HCT116 (cell line): Measurements from ENCODE around the gene LIN7A.

Source experiments
- CEBPB ChIP-seq: IDR thresholded peaks from 2 replicates; pipeline ENCODE4 v1.6.1; 2012; ENCODE audit warnings: low read depth
- CTCF ChIP-seq, 3 experiments: fragments of 200-600 bp in 1 of 3; sonication (generic) in 1 of 3; IDR thresholded peaks in 2 of 3; conservative IDR thresholded peaks in 1 of 3; 2 replicates each; pipeline ENCODE4 v1.5.1; 2012 to 2017; ENCODE audit warnings: low read depth in 2 of 3, low read length in 2 of 3, antibody characterized with exemption in 1 of 3, borderline replicate concordance in 1 of 3, control low read depth in 1 of 3, mild to moderate bottlenecking in 1 of 3, mixed read lengths in 1 of 3, mixed run types in 1 of 3, moderate library complexity in 1 of 3; ENCODE audit not compliant: insufficient read depth in 1 of 3
- EGR1 ChIP-seq: IDR thresholded peaks from 2 replicates; pipeline ENCODE4 v1.6.1; 2012; ENCODE audit warnings: low read depth
- ELF1 ChIP-seq: IDR thresholded peaks from 2 replicates; pipeline ENCODE4 v1.6.1; 2012; ENCODE audit warnings: low read depth, borderline replicate concordance
- EZH2 ChIP-seq: fragments of 200-600 bp; sonication (generic); IDR thresholded peaks from 2 replicates; pipeline ENCODE4 v1.6.1; 2017; ENCODE audit warnings: antibody characterized with exemption, mixed run types
- EZH2phosphoT487 ChIP-seq: fragments of 200-600 bp; IDR thresholded peaks from 2 replicates; pipeline ENCODE4 v1.6.1; 2018; ENCODE audit warnings: antibody characterized with exemption, borderline replicate concordance
- MAX ChIP-seq: IDR thresholded peaks from 2 replicates; pipeline ENCODE4 v1.6.1; 2012
- POLR2A ChIP-seq: IDR thresholded peaks from 2 replicates; pipeline ENCODE4 v1.7.0; 2011; ENCODE audit warnings: borderline replicate concordance; ENCODE audit not compliant: insufficient read depth, insufficient read length; ENCODE audit errors: extremely low read depth
- RAD21 ChIP-seq: IDR thresholded peaks from 2 replicates; pipeline ENCODE4 v1.6.1; 2012; ENCODE audit warnings: low read depth, mild to moderate bottlenecking
- SIN3A ChIP-seq: IDR thresholded peaks from 2 replicates; pipeline ENCODE4 v1.6.1; 2012; ENCODE audit warnings: low read depth
- SRF ChIP-seq: IDR thresholded peaks from 2 replicates; pipeline ENCODE4 v1.6.1; 2012; ENCODE audit warnings: low read depth
- YY1 ChIP-seq: IDR thresholded peaks from 2 replicates; pipeline ENCODE4 v1.6.1; 2011; ENCODE audit warnings: low read length, low read depth, moderate library complexity, mild to moderate bottlenecking; ENCODE audit not compliant: insufficient replicate concordance; ENCODE audit errors: extremely low read depth
- TF ChIP-seq, protein P1 (sequence below): IDR thresholded peaks from 2 replicates; pipeline ENCODE4 v1.6.1; 2012; ENCODE audit warnings: low read depth
- TF ChIP-seq, protein P2 (sequence below): IDR thresholded peaks from 2 replicates; pipeline ENCODE4 v1.6.1; 2012

DNA sequence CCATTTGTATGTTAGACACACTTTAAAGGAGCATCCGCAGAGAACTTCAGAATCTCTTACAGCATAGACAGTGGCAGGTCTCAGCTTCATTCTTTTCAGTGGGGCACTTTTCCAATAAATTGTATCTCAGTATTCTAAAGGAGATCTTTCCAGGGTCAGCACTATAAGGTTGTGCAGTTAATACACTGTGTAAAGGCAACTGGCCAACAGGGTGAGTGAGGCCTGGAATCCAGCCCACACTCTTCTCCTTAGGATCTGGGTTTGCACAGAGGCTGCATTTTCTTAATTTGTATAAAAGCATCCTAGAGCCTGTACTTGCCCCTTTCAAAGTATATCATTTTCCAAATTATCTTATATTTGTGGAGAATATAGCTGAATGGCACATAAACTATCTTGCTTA is 126.9 kb downstream of the LIN7A start:
- no peak for TF ChIP-seq CTCF (IDR thresholded peaks at IDR 0.05 in 2 of 3, conservative IDR thresholded peaks at IDR 0.05 in 1 of 3; ENCODE audit: borderline replicate concordance in 1 of 3, insufficient read depth in 1 of 3, low read depth in 2 of 3, low read length in 2 of 3)
- no peak for TF ChIP-seq RAD21
- TF ChIP-seq, protein P1, sequence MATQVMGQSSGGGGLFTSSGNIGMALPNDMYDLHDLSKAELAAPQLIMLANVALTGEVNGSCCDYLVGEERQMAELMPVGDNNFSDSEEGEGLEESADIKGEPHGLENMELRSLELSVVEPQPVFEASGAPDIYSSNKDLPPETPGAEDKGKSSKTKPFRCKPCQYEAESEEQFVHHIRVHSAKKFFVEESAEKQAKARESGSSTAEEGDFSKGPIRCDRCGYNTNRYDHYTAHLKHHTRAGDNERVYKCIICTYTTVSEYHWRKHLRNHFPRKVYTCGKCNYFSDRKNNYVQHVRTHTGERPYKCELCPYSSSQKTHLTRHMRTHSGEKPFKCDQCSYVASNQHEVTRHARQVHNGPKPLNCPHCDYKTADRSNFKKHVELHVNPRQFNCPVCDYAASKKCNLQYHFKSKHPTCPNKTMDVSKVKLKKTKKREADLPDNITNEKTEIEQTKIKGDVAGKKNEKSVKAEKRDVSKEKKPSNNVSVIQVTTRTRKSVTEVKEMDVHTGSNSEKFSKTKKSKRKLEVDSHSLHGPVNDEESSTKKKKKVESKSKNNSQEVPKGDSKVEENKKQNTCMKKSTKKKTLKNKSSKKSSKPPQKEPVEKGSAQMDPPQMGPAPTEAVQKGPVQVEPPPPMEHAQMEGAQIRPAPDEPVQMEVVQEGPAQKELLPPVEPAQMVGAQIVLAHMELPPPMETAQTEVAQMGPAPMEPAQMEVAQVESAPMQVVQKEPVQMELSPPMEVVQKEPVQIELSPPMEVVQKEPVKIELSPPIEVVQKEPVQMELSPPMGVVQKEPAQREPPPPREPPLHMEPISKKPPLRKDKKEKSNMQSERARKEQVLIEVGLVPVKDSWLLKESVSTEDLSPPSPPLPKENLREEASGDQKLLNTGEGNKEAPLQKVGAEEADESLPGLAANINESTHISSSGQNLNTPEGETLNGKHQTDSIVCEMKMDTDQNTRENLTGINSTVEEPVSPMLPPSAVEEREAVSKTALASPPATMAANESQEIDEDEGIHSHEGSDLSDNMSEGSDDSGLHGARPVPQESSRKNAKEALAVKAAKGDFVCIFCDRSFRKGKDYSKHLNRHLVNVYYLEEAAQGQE, result no peak
- no peak for TF ChIP-seq EZH2
- no peak for TF ChIP-seq POLR2A
- TF ChIP-seq SIN3A, result no peak
- TF ChIP-seq EZH2phosphoT487, result no peak
- no peak for TF ChIP-seq CEBPB
- no peak for TF ChIP-seq YY1
- no peak for TF ChIP-seq SRF
- TF ChIP-seq, protein P2, sequence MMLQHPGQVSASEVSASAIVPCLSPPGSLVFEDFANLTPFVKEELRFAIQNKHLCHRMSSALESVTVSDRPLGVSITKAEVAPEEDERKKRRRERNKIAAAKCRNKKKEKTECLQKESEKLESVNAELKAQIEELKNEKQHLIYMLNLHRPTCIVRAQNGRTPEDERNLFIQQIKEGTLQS, result no peak
- no peak for TF ChIP-seq MAX
- no peak for TF ChIP-seq EGR1
- TF ChIP-seq ELF1, result no peak
